ENCODE results near the gene ASTN2. TPM values are rescaled to one million over a fixed set of nuclear protein-coding genes. Genes with fewer than 3 reads are reported as not detected.

ASTN2 gene
- total and polyA plus RNA-seq, 2 experiments from 2014 or later, result 5.8 to 7.5 TPM

GRCh38 chr9:117273612-117274011 lies 141.2 kb downstream of the ASTN2 start:
- 0 to 4% methylated on average over 1 of the region's 1 CpG for WGBS, 2 experiments (ENCODE audit: low coverage in 1 of 2, low lambda C conversion rate in 2 of 2, missing lambda C conversion rate in 2 of 2)
- Histone ChIP-seq H3K9ac (no peak overlapping the region), H3K36me3 (ENCODE audit: low read depth) (no peaks in the 10 kb centered on the region), H3K9me2 (ENCODE audit: insufficient read depth) (no peaks in the 10 kb centered on the region), H4K20me1 (ENCODE audit: insufficient read depth) (no peaks in the 10 kb centered on the region), H3K27me3 (replicated peaks; ENCODE audit: insufficient read depth) (no peaks in the 10 kb centered on the region), H3K79me2 (ENCODE audit: insufficient read depth) (no peaks in the 10 kb centered on the region), H3K4me2 (ENCODE audit: unreplicated experiment) (no peak overlapping the region), H2AFZ (no peak overlapping the region), H3K4me1 (ENCODE audit: insufficient read depth) (no peaks in the 10 kb centered on the region), H3F3A (ENCODE audit: insufficient read depth) (no peaks in the 10 kb centered on the region), H3K27ac (no peak overlapping the region), H3K4me3 (no peak overlapping the region), H3K9me3 (ENCODE audit: low read depth) (no peaks in the 10 kb centered on the region)
- TF ChIP-seq EZH2 (IDR thresholded peaks at IDR 0.05; ENCODE audit: insufficient read depth, poor library complexity, severe bottlenecking), result no peak
- TF ChIP-seq EZH2phosphoT487 (IDR thresholded peaks at IDR 0.05; ENCODE audit: insufficient read depth, low read depth), result no peak
- DNase-seq, result no peak
- in situ Hi-C loops (cut with MboI), result no loop called here

DNA sequence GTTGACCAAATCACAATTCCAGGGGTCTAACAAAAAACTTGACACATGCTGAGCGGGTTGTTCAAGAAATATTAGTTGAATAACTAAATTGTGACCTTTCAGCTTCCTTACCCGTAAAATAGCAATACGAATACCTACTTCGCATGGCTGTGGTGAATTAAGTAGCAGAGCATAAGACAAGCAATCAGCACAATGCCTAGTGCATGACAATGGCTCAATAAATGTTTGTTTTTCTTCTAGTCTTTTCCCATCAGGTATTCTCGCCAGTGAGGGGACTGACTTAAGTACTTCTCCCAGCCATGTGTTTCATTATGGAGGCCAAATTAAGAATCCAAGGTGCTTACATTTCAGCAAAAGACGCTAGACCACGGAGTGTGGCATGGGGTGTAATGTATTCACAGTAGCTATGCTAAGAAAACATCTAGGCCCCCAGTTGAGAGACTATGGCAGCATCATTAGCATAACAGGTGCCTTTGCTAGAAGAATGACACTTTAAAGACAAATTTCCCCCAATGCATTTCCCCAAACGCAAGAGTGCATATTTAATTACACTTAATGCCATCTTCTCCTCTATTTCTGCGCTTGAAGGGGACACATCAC lies 145.9 kb downstream of the ASTN2 start:
- H3K27me3 ChIP-seq (replicated peaks; ENCODE audit: insufficient read depth), result no peaks in the 10 kb centered on the region
- 19 to 28% methylated on average over 9 of the region's 9 CpGs for WGBS, 2 experiments (ENCODE audit: low coverage in 1 of 2, low lambda C conversion rate in 2 of 2, missing lambda C conversion rate in 2 of 2)
- H3K4me3 ChIP-seq, result no peak overlapping the region
- H4K20me1 ChIP-seq (ENCODE audit: insufficient read depth), result no peaks in the 10 kb centered on the region
- H3F3A ChIP-seq (ENCODE audit: insufficient read depth), result no peaks in the 10 kb centered on the region
- TF ChIP-seq EZH2phosphoT487 (IDR thresholded peaks at IDR 0.05; ENCODE audit: insufficient read depth, low read depth) (no peak), EZH2 (IDR thresholded peaks at IDR 0.05; ENCODE audit: insufficient read depth, poor library complexity, severe bottlenecking) (no peak)
- no peak for DNase-seq
- no peaks in the 10 kb centered on the region for H3K9me3 ChIP-seq (ENCODE audit: low read depth)
- H3K79me2 ChIP-seq (ENCODE audit: insufficient read depth), result no peaks in the 10 kb centered on the region
- no peaks in the 10 kb centered on the region for H3K9me2 ChIP-seq (ENCODE audit: insufficient read depth)
- H3K27ac ChIP-seq, result no peak overlapping the region
- no peak overlapping the region for H2AFZ ChIP-seq
- in situ Hi-C loops (cut with MboI), result no loop called here
- H3K4me2 ChIP-seq (ENCODE audit: unreplicated experiment), result no peak overlapping the region
- no peaks in the 10 kb centered on the region for H3K4me1 ChIP-seq (ENCODE audit: insufficient read depth)
- no peak overlapping the region for H3K9ac ChIP-seq
- H3K36me3 ChIP-seq (ENCODE audit: low read depth), result no peaks in the 10 kb centered on the region

DNA sequence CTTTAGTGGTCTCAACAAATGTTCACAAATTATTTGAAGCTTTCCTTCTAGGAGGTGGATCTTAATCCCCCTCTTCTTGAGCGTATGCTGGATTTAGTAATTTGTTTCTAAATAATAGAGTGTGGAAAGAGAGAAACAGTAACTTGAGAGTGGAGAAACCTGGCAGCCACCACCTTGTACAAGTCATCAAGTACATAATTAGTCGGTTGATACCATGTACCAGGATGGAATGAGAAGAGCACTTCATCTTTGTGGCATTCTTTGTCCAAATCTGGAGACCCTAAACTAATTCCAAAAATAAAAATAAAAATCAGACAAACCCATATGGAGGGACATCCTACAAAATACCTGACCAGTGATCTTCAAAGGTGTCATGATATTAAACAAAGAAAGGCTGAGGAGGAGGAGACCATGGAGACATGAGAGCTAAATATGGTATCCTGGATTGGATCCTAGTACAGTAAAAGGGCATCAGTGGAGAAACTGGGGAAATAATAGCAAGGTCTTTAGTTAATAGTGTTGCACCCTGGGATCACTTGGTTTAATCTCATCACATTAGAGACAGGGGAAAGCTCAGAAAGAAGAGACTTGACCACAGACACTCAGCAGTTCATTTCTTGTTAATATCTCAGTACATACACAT lies 147.9 kb downstream of the ASTN2 start:
- no peak overlapping the region for H2AFZ ChIP-seq
- TF ChIP-seq EZH2phosphoT487 (IDR thresholded peaks at IDR 0.05; ENCODE audit: insufficient read depth, low read depth), result no peak
- TF ChIP-seq EZH2 (IDR thresholded peaks at IDR 0.05; ENCODE audit: insufficient read depth, poor library complexity, severe bottlenecking), result no peak
- no peaks in the 10 kb centered on the region for H4K20me1 ChIP-seq (ENCODE audit: insufficient read depth)
- no peaks in the 10 kb centered on the region for H3K9me2 ChIP-seq (ENCODE audit: insufficient read depth)
- WGBS, 2 experiments (ENCODE audit: low coverage in 1 of 2, low lambda C conversion rate in 2 of 2, missing lambda C conversion rate in 2 of 2), result 9 to 13% methylated on average over 2 of the region's 2 CpGs
- H3K4me1 ChIP-seq (ENCODE audit: insufficient read depth), result no peaks in the 10 kb centered on the region
- H3K9ac ChIP-seq, result no peak overlapping the region
- no peak overlapping the region for H3K4me3 ChIP-seq
- H3K27ac ChIP-seq, result no peak overlapping the region
- no peaks in the 10 kb centered on the region for H3K27me3 ChIP-seq (replicated peaks; ENCODE audit: insufficient read depth)
- in situ Hi-C loops (cut with MboI), result no loop called here
- H3K4me2 ChIP-seq (ENCODE audit: unreplicated experiment), result no peak overlapping the region
- no peaks in the 10 kb centered on the region for H3K9me3 ChIP-seq (ENCODE audit: low read depth)
- no peaks in the 10 kb centered on the region for H3F3A ChIP-seq (ENCODE audit: insufficient read depth)
- H3K36me3 ChIP-seq (ENCODE audit: low read depth), result no peaks in the 10 kb centered on the region
- H3K79me2 ChIP-seq (ENCODE audit: insufficient read depth), result no peaks in the 10 kb centered on the region
- no peak for DNase-seq

DNA sequence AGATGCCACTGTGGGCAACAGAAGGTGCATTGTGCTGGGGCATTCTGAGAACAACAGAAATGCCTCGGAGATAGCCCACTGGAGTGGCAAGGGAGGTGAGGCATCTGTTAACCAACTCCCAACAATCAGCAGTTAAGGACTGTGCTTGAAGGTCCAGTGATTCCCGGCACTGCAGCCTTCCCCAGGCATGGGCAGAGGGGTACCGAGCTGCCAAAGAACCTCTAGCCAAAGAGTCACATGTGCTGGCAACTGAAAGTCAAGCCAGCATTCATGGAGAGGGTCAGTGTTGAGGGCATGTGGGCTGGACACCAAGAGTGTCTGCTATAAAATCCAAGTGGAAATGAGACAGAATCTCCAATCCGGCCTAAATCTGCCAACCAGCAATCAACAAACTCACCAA lies 149.6 kb downstream of the ASTN2 start:
- in situ Hi-C loops (cut with MboI), result no loop called here
- no peak overlapping the region for H3K4me2 ChIP-seq (ENCODE audit: unreplicated experiment)

More for the DNA sequence above, 149.6 kb downstream of the ASTN2 start:
- Histone ChIP-seq H4K20me1 (ENCODE audit: insufficient read depth) (no peaks in the 10 kb centered on the region), H3K9me3 (ENCODE audit: low read depth) (no peaks in the 10 kb centered on the region), H3K9ac (no peak overlapping the region), H3F3A (ENCODE audit: insufficient read depth) (no peaks in the 10 kb centered on the region), H3K79me2 (ENCODE audit: insufficient read depth) (no peaks in the 10 kb centered on the region), H2AFZ (no peak overlapping the region), H3K27ac (no peak overlapping the region), H3K9me2 (ENCODE audit: insufficient read depth) (no peaks in the 10 kb centered on the region), H3K36me3 (ENCODE audit: low read depth) (no peaks in the 10 kb centered on the region), H3K4me3 (no peak overlapping the region), H3K27me3 (replicated peaks; ENCODE audit: insufficient read depth) (no peaks in the 10 kb centered on the region), H3K4me1 (ENCODE audit: insufficient read depth) (no peaks in the 10 kb centered on the region)
- DNase-seq, result no peak
- WGBS, 2 experiments (ENCODE audit: low coverage in 1 of 2, low lambda C conversion rate in 2 of 2, missing lambda C conversion rate in 2 of 2), result 7 to 12% methylated on average over 4 of the region's 4 CpGs
- TF ChIP-seq EZH2phosphoT487 (IDR thresholded peaks at IDR 0.05; ENCODE audit: insufficient read depth, low read depth), result no peak
- TF ChIP-seq EZH2 (IDR thresholded peaks at IDR 0.05; ENCODE audit: insufficient read depth, poor library complexity, severe bottlenecking), result no peak

Data from GM23248 (cell line).